AG09319 (cell line): ENCODE results near the gene ARL15.

Experiments
- DNase-seq: peaks from one replicate; pipeline ENCODE4 v3.0.0-alpha.2; 2010; ENCODE audit warnings: low read depth; ENCODE audit errors: extremely low read depth
- CTCF ChIP-seq: IDR thresholded peaks from 2 replicates; pipeline ENCODE4 v1.5.1; 2011; ENCODE audit warnings: low read depth, mild to moderate bottlenecking, inconsistent platforms, low read length, moderate library complexity

The ARL15 gene

GRCh38 chr5:54217826-54218503 lies 92.4 kb downstream of the ARL15 start:
- peak; percentile 67 for DNase-seq
- TF ChIP-seq CTCF, result peak; percentile 76

GRCh38 chr5:54215233-54215736 lies 95.1 kb downstream of the ARL15 start:
- DNase-seq, result no peak
- no peak for TF ChIP-seq CTCF

GRCh38 chr5:54214722-54215121 lies 95.7 kb downstream of the ARL15 start:
- TF ChIP-seq CTCF, result no peak
- no peak for DNase-seq

GRCh38 chr5:54212331-54212730 lies 98.0 kb downstream of the ARL15 start:
- TF ChIP-seq CTCF, result no peak
- no peak for DNase-seq

GRCh38 chr5:54211912-54212311 lies 98.5 kb downstream of the ARL15 start:
- no peak for TF ChIP-seq CTCF
- DNase-seq, result no peak

GRCh38 chr5:54207566-54207965 lies 102.8 kb downstream of the ARL15 start:
- no peak for DNase-seq
- no peak for TF ChIP-seq CTCF

GRCh38 chr5:54206580-54207229 lies 103.7 kb downstream of the ARL15 start:
- no peak for TF ChIP-seq CTCF
- DNase-seq, result no peak
